HG03442 (cell line): ENCODE data around the gene CBX6.

Source experiments
- ATAC-seq: cut with Tn5 transposase; IDR thresholded peaks from one replicate; pipeline ENCODE4 v1.9.1; 2021; ENCODE audit warnings: mild to moderate bottlenecking, moderate library complexity; ENCODE audit not compliant: unreplicated experiment

The CBX6 gene

GRCh38 chr22:38873469-38874411 is 1.7 kb upstream of the CBX6 start:
- no peak for ATAC-seq

GRCh38 chr22:38872831-38873248 is 824 bp upstream of the CBX6 start:
- no peak for ATAC-seq

- ATAC-seq: no peak
These were observed 450 bp downstream of the CBX6 start for GRCh38 chr22:38871360-38872171.

- ATAC-seq: no peak
These were observed 1.1 kb downstream of the CBX6 start for GRCh38 chr22:38870791-38871359.

GRCh38 chr22:38870312-38870741 is 1.7 kb downstream of the CBX6 start:
- no peak for ATAC-seq

GRCh38 chr22:38869663-38870062 is 2.4 kb downstream of the CBX6 start:
- no peak for ATAC-seq

GRCh38 chr22:38868886-38869381 is 3.1 kb downstream of the CBX6 start:
- no peak for ATAC-seq

- ATAC-seq: no peak
These were observed 3.7 kb downstream of the CBX6 start for GRCh38 chr22:38868286-38868721.

- ATAC-seq: no peak
These were observed 4.3 kb downstream of the CBX6 start for GRCh38 chr22:38867471-38868285.

GRCh38 chr22:38867124-38867455 is 4.9 kb downstream of the CBX6 start:
- no peak for ATAC-seq

GRCh38 chr22:38866399-38867123 is 5.5 kb downstream of the CBX6 start:
- no peak for ATAC-seq

- no peak for ATAC-seq
These were observed 6.0 kb downstream of the CBX6 start for GRCh38 chr22:38866024-38866398.

- ATAC-seq: no peak
These were observed 6.6 kb downstream of the CBX6 start for GRCh38 chr22:38865201-38866023.

GRCh38 chr22:38864361-38865191 is 7.4 kb downstream of the CBX6 start:
- ATAC-seq: no peak

- ATAC-seq: no peak
These were observed 8.4 kb downstream of the CBX6 start for GRCh38 chr22:38863531-38864131.

GRCh38 chr22:38862375-38863329 is 9.4 kb downstream of the CBX6 start:
- no peak for ATAC-seq

- no peak for ATAC-seq
These were observed 10.1 kb downstream of the CBX6 start for GRCh38 chr22:38861927-38862326.
